HG02943 (cell line): ENCODE data around the gene SYNGR3.
"Not testable (repeated sequence)": the region's sequence is repeated elsewhere in the genome, so short reads cannot be mapped to it uniquely, and the experiment has no call there.

Experiments used
- ATAC-seq: cut with Tn5 transposase; IDR thresholded peaks from one replicate; pipeline ENCODE4 v1.9.1; 2021; ENCODE audit warnings: mild to moderate bottlenecking, low read depth, moderate library complexity; ENCODE audit not compliant: unreplicated experiment

Gene SYNGR3, protein sequence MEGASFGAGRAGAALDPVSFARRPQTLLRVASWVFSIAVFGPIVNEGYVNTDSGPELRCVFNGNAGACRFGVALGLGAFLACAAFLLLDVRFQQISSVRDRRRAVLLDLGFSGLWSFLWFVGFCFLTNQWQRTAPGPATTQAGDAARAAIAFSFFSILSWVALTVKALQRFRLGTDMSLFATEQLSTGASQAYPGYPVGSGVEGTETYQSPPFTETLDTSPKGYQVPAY

DNA sequence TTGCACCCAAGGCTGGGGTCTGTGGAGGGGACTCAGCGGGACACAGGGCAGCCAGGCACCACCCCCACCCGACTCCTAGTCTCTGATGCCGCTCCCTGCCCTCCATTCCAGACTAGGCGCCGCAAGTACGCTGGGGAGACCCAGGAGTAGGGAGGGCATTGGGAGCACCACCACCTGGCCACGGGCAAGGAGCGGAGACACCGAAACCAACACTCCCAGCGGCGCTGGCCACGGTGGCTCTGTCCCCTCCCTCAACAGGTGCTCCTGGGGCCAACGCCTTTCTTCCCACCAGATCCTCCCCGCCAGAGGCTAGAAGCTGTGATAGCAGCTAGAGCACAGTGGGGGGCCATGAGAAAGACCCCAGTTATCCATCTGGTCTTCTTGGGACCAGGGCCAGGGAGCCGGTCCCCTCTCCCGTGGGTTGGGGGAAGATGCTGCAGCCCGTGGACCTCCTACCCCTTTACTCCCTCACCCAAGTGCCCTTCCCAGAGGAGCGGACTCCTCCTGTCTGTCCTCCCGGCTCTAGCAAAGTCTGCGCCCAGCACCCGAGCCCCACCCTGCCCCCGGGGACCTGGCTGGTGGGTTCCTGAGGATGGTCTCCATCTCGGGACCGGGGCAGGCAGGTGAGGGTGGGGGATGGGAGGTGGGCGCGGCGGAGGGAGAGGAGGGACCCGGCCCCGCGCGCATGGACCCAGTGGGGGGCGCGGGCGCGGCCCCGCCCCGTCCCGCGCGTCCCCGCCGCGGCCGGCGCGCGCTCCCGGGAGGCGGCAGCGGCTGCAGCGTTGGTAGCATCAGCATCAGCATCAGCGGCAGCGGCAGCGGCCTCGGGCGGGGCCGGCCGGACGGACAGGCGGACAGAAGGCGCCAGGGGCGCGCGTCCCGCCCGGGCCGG, at the start of gene SYNGR3:
Gene SYNGR3, plus strand, starts transcription at position 762 of the 892 bp plus-strand sequence. CDS start 133 bp downstream, outside the sequence.
- ATAC-seq, result no peak

DNA sequence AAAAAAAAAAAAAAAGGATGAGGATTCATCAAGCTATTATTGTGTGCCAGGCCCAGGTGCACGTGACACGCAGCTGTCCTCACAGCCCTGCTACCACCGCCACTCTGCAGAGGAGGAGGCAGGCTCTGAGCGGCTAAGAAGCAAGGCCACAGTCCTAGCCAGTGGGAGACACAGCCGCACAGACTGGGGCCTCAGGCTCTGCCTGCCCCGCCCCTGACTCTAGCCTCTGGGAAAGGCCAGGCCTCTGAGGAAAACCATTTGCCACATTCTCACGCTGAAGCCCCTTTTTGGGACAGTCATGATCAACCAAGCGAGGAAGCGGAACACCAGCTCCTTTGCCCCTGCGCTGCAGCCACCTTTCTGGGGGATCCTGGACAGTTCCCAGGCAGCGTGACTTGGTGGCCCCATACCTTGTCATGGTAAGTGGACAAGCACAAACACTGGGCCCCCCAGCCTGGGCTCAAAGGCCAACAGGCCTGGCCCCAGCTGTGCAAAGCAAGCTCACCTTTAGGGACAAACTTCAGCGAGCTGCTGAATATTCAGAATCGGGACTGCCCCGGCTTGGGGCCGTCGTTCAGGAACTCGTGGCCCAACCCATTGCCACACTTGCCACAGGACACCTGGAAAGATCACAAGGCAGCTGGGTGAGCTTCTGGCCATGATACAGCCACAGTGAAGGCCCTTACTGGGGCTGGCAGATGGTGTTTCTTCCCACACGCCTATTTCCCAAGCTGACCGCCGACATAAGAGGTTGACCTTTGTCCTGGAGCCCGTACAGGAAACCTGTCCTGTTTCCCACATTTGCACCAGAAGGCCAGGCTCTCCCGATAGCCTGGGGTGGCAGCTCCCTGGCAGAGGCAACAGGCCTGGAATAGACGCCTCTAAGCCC, 49.3 kb upstream of the SYNGR3 start:
- no peak for ATAC-seq

DNA sequence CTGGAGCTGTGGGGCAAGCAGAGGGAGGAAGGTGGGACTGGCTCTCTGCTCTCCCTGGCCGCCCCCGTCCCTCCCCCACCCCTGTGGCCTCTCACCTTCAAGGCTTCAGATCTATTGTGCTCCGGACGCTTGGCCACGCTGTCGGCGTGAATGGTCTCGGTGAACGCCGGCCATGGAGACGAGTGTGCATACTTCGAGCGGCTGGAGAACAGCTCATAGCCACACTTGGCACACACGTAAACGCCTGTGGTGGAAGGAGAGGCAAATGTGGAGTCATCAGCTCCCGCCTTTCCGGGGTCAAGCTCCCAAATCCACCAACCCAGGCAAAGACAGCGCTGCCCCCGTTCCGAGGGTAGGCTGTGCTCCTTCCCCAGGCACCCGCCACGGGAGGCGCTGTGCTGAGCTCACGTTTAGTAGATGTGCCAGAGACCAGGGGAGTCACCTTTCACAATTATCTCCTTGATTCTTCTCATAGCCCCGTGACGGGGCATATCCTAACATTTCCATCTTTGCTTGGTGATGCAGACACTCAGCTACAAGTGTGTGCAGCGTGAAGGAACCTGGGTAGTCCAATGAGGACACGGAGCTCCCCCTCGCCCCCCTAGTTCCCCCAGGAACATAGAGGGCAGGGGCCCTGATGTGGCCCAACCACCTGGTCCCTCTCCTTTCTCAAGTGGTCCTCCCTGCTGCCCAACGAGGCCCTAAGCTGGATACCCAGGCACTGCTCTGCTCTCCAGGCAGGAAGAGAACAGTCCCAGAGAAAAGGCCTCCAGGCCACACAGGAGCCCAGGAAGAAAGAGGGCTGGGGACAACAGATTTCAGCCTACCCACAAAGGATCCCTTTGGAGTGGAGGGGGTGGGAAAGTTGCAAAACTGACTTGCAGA, 48.4 kb upstream of the SYNGR3 start:
- no peak for ATAC-seq

DNA sequence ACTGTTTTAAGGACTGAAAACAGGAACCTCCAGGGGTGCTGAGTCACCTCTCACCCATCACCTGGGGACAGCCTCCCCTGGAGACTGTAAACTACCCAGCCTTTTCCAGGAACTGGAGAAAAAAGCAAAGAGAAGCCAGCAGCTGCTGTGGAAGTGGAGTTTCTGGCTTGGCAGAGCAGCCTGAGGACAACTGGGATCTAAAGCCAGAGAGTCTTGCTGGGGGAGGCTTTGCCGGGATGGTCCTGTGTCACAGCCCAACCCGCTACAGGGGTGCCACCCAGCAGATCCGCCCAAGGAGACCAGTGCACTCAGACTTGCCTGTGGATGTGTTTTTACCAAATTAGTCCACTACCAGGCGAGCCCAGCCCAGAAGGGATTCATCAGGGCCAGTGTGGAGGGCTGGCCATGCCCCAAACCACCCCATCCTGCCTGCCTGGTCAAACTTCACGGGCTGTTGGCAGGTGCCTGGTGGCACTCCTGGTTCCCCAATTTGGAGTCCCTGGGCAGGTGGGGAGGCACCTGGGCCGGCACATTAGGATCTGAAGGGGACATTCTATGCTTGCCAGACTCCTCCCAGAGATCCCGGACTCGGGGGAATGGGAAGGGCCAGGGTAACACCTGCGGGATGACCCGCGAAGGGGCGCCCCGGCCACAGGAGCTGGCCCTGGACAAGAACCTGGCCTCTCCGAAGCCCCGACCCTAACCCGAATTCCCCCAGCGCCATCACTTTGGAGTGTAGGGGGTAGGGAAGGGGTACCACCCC, 47.5 kb upstream of the SYNGR3 start:
- no peak for ATAC-seq

DNA sequence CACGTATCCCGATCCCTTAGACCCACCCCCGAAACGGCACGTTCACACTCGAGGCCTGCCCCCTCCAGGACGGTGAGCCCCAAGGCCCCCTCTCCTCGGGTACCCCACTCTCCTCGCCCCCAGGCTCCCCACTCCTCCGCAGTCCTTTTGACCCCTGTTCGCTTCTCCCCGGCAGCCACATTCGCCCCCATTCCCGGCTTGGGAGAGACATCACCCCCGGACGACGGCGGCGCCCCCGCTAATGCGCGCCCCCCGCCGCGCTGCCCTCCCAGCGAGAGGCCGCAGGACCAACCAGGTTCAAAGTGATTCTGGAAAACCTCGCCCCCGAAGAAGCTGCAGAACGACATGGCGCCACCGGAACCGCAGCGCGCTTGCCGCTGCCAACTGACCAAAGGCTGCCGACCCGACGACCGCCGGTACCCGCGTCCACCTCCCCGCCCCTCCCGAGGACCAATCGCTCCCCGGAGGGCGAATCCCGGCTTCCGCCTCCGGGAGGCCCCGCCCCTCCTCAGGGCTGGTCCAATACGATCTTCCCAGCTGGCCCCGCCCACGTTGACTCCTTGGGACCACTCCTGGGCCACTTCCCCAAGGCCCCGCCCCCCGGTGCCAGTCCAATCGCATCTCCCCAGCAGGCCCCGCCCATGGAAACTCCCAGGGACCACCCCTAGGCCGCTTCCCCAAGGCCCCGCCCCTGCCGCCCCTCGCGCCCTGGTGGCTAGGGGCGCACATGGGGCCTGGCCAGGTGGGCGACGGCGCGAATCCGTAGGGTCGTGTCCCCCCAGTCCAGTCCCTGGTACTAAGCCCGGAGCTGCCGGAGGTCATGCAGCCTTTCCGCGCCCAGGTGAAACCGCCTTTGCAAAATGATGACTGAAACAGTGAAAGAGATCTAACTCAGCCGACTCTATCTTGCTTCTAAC, 46.7 kb upstream of the SYNGR3 start, which contains the start of gene MSRB1:
Gene MSRB1, minus strand, starts transcription at position 390 of the 917 bp plus-strand sequence. Its CDS starts 43 bp downstream, at position 347.
- peak; percentile 85 for ATAC-seq

DNA sequence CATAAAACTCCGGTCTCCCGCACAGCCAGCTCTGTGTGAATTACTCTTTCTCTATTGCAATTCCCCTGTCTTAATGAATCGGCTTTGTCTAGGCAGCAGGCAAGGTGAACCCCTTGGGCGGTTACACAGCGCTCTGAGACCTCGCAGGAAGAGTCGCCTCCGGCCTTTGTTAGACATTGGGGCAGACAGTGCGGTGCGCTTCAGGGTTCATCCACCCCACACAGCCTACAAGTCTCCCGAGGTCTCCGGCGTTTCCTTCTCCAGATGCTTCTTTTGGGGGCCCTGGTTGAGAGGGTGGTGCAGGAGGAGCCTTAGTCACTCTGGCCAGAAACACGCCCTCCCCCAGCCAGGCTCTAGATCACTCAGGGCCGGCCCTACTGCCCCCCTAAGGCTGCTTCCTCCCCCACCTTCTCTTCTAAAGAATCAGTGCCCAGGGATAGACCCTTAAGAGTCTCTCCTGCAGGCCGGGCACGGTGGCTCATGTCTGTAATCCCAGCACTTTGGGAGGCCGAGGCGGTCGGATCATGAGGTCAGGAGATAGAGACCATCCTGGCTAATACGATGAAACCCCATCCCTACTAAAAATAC, 45.1 kb upstream of the SYNGR3 start:
- ATAC-seq, result no peak

DNA sequence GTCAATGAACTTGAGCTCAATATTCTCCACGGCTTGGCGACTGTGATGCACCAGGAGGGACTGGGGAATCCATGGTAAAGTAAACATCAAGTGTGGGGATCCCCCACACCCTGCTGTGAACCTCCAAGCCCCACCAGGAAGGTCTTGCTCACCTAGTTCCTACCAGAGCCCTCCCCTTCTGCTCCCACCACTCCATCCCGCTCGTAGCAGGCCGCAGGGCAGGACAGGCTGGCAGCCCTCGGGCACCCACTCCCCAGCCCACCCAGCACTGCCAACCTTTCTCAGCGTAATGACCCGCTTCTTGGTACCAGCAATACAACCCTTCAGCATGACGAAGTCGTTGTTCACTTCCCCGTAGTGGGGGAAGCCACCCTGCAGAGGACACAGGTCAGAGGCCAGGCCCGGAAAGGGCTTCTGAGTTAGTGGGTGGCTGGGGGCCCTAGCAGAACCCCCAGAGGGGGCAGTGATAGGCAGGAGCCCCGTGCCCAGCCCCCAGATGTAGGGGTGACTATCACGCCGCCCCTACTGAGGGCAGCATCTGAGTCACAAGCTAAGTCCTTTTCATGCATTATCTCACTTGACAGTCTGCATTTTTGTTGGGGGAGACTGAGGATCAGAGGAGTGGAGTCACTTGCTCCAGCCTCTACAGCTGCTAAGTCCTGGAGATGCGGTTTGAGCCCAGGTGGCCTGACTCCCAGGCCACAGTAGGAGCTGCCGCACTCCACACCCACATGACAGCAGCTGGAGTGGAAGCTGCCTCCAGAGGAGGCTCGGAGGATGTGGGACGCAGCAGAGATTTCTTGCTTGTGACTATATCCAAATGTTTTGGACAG, 44.0 kb upstream of the SYNGR3 start:
- ATAC-seq, result no peak

DNA sequence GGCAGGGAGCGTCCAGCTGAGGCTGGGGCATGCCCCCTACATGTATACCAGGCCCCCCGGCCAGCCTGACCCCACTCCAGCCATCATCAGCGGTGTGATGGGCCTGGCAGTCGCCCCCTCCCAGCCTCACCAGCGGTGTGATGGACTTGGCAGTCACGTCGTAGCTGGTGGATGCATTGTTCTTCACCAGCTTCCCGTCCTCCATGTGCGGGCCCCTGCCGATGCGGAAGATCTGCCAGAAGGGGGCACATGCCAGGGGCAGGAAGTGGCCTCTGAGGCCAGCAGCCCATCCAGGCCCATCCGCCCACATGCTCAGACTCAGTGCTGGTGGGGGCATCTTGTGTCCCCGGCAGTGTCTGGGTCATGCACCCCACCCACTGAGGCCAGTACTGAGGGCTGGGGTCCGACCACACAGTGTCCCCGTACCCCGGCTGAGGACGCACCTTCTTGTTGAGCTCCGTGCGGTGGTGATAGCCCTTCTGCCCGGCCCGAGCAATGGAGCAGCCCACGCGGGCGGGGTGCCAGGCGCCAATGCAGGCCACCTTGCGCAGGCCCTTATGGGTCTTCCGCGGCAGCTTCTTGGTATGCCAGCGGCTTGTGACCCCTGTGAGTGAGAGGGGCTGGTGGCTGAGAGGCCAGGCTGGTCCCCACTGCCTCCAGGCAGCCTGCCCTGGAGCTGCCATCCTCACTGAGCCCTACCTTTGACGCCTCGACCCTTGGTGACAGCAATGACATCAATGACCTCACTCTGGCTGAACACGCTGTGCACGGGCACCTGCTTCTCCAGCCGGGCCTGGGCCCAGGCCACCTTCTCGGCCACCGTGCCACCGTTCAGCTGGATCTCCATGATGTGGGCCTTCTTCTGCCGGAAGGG, 43.0 kb upstream of the SYNGR3 start:
- no peak for ATAC-seq

DNA sequence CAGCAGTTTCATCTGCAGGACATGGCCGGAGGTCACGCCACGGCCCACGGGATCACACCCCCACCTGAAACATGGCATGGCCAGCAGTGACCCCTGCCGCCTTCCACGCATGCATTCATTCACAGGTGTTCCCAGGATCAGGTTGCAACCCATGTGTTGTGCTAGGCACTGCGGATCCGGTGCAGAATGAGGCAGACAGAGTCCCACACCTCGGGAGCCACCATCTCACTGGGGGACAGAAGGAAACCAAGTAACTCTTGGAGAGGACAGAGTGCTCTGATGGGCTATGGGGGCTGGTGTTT, 42.5 kb upstream of the SYNGR3 start:
- ATAC-seq, result no peak

DNA sequence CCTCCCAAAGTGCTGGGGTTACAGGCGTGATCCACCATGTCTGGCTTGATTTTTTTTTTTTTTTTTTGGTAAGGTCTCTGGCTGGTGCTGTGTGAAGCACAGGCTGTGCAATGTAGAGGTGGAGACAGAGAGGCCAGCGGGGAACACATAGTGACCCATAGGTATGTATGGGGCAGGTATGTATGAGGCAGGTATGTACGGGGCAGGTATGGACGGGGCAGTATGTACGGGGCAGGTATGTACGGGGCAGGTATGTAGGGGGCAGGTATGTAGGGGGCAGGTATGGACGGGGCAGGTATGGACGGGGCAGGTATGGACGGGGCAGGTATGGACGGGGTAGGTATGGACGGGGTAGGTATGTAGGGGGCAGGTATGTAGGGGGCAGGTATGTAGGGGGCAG, 40.3 kb upstream of the SYNGR3 start:
- no peak for ATAC-seq

DNA sequence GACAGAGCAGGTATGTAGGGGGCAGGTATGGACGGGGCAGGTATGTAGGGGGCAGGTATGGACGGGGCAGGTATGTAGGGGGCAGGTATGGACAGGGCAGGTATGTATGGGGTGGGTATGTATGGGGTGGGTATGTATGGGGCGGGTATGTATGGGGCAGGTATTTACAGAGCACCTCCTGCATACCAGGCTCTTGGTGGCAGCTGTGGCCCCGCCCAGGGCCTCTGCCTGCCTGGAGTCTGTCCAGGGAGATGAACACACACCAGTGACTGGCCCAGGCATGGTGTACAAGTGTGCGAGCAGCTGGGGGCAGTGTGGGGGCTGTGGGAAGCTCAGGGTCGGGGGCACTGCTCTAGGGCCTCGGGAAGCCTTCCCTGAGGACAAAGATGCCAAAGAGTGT, 39.7 kb upstream of the SYNGR3 start:
- no peak for ATAC-seq

DNA sequence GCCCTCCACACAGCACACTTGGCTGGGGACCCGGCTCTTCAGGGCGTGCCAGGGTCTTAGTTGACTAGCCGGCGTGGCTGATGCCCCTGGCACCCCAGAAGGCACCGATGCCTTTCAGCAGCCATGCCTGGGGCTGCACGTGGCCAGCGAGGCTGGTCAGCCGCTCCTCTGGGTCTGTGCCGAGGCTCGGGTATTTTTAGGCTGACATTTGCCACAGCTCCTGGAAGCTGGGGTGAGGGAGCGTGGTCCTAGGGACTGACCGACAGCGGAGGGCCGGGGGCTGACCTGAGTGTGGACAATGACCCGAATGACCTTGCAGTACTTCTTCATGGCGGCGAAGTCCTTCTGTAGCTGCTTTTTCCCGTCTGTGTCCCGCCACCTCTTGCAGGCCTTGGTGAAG, 39.2 kb upstream of the SYNGR3 start:
- ATAC-seq, result no peak

DNA sequence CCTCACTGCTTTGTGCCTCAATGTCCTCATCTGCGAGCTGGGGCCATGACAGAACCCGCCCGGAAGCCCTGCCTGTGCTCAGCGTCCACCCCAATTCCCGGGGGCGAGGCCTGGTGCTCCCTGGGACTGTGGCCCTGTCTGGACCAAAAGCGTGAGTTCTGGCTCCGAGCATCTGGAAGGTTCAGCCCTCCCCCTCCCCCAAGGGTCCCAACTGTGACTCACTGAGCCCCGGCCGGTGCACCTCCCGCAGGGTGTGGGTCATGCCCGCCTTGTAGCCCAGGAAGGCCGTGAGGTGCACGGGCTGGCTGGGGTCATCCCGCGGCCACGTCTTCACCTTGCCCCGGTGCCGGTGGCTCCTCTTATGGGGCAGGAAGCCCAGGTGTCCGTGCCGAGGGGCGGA, 36.0 kb upstream of the SYNGR3 start:
- no peak for ATAC-seq

DNA sequence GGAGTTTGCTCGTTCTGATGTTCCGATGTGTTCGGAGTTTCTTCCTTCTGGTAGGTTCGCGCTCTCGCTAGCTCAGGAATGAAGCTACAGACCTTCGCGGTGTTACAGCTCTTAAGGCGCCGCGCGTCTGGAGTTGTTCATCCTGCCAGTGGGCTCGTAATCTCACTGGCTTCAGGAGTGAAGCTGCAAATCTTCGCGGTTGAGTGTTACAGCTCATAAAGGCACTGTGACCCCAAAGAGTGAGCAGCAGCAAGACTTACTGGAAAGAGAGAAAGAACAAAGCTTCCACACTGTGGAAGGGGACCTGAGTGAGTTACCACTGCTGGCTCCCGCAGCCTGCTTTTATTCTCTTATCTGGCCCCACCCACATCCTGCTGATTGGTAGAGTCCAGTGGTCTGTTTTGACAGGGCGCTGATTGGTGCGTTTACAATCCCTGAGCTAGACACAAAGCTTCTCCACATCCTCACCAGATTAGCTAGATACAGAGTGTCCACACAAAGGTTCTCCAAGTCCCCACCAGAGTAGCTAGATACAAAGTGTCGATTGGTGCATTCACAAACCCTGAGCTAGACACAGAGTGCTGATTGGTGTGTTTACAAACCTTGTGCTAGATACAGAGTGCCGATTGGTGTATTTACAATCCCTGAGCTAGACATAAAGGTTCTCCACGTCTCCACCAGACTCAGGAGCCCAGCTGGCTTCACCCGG, 32.2 kb upstream of the SYNGR3 start:
- ATAC-seq, result not testable (repeated sequence)

DNA sequence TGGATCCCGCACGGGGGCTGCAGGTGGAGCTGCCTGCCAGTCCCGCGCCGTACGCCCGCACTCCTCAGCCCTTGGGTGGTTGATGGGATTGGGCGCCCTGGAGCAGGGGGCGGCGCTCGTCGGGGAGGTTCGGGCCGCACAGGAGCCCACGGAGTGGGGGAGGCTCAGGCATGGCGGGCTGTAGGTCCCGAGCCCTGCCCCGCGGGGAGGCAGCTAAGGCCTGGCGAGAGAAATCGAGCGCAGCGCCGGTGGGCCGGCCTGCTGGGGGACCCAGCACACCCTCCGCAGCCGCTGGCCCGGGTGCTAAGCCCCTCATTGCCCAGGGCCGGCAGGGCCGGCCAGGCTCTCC, 31.7 kb upstream of the SYNGR3 start:
- not testable (repeated sequence) for ATAC-seq
